Fibroblast of skin of back (primary cell): ENCODE data around the gene EEIG2.

ENCODE experiments used
- DNase-seq: peaks from one replicate; pipeline ENCODE4 v3.0.0-alpha.2; 2013

Gene EEIG2

DNA sequence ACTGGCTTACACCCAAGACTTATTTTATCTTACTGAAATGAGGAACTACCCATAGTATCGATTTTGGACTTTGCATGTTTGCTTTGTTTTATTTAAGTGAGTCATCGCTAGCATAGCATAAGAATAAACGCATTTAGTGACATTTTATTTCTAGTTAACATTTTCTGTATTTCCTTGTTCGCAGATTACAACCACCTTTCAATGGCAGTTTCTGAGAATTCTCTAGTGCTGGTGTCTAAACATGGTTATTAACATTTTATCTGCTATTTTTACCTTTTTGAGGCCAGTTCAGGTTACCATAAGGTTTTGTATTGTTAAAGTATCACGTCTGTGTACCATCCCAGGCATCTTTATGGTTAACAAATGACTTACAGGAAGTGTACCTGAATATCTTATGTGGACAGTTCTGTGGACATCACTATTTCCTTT, 24.5 kb downstream of the EEIG2 start:
- DNase-seq, result peak; percentile 26

DNA sequence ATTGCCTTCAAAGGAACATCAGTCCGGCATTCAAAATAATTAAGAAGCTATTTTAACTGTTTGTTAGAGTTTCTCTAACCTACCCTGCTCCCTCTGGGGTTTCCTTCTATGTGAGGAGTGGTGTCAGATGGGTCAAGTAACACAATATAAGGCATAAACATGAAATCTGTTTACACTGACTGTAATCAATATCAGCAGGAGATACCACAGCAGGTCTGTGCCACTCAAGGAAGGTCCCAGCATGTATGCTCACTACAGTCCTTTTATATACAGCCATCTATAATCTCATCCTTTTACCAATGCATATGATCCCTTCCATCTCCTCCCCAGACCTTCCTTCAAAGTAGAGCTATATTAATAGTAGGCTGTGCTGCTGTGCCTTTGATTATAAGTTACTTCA, 25.4 kb downstream of the EEIG2 start:
- no peak for DNase-seq

- DNase-seq, result no peak
Observed at GRCh38 chr1:108590441-108590840, 30.5 kb downstream of the EEIG2 start.

DNA sequence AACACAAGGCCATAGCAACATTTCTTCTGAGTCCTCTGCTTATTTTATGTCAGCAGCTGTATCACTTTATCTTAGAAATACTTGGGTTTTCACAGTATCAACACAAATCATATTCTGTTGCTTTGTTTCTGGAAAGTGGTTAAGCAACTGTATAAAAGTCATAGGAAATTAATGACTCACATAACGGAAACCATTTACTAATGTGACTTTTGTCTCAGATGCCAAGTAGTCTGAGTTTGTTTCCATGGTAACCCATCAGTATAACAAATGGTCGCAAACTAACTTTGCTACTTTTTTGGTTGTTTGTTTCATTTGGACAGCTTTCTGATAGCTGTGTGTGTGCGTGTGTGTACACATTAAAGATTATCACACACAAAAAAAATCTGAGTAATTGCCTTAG, 31.1 kb downstream of the EEIG2 start:
- DNase-seq, result peak; percentile 90

GRCh38 chr1:108591466-108591865, 31.6 kb downstream of the EEIG2 start:
- DNase-seq, result no peak

- no peak for DNase-seq
Observed at GRCh38 chr1:108592030-108592759, 32.3 kb downstream of the EEIG2 start.

GRCh38 chr1:108593448-108593847, 33.5 kb downstream of the EEIG2 start:
- DNase-seq, result no peak

- peak; percentile 56 for DNase-seq
Observed at GRCh38 chr1:108595507-108595906, 35.6 kb downstream of the EEIG2 start.

DNA sequence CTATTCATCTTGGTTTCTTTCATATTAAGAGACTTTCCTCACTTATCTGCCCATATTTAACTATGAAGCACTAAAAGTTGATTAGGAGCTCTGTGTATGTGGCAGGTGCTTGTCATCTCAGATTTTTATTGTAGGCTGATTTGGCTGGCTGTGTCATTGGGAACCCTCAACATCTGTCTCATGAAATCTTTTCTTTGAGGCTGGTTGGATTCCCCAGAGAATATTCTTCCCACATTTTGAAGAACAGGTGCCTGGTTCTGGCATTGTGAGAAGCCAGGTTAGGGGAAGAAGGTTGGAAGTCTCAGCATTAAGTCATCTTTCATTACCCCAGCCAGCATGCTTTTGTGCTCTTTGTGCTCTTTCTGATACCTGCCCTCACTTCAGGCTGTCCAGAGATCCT, 37.1 kb downstream of the EEIG2 start:
- DNase-seq, result no peak

DNA sequence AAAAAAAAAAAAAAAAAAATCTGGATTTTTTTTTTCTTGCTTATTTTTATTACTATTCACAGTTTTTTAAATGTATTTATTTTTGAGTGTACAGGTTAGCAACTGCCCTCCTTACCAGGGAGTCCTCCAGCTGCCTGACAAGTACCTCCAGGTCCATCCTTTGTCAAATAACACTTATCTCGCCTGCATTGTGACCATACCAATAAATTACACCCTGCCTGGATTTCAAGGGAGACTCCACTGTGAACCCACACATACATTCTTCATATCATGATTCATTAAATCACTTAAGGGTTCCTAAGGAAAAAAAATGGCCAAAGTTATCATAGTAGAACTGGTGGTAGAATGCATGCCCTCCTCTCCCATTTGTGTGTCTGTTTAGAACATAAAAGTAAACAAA, 38.4 kb downstream of the EEIG2 start:
- peak; percentile 11 for DNase-seq

- DNase-seq, result no peak
Observed at GRCh38 chr1:108600504-108600903, 40.6 kb downstream of the EEIG2 start.

- peak; percentile 36 for DNase-seq
Observed at GRCh38 chr1:108601708-108602410, 42.0 kb downstream of the EEIG2 start.

GRCh38 chr1:108605633-108606032, 45.7 kb downstream of the EEIG2 start:
- no peak for DNase-seq

GRCh38 chr1:108606478-108606877, 46.6 kb downstream of the EEIG2 start:
- no peak for DNase-seq

DNA sequence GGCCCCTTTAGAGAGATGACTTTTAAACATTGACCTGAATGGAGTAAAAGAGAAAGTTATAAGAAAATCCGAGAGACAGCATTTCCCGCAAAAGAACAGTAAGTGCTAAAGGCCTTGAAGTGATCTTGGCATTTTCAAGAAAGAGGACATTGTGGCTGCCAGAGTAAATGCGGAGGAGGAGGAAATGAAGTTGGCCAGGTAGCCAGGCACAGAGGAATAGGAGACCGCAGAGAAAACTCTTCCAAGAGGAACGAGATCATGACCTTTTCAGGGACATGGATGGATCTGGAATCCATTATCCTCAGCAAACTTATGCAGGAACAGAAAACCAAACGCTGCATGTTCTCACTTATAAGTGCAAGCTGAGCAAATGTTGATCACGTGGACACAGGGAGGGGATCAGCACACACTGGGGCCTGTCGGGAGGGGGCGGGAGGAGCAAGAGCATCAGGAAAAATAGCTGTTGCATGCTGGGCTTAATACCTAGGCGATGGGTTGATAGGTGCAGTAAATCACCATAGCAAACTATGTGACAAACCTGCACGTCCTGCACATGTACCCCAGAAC, 49.7 kb downstream of the EEIG2 start:
- no peak for DNase-seq
